ENCODE data around the gene CHAD.
"Not testable (repeated sequence)": the region's sequence is repeated elsewhere in the genome, so short reads cannot be mapped to it uniquely, and the experiment has no call there.

Gene CHAD

GRCh38 chr17:50457621-50458020, 11.1 kb downstream of the CHAD start:
- no peak for DNase-seq (ENCODE audit: low spot score)

GRCh38 chr17:50453901-50454300, 14.8 kb downstream of the CHAD start:
- DNase-seq (ENCODE audit: low spot score) = no peak

- peak; percentile 38 for DNase-seq (ENCODE audit: low spot score)
Measured at GRCh38 chr17:50452630-50453300, 15.9 kb downstream of the CHAD start.

GRCh38 chr17:50451943-50452629, 16.6 kb downstream of the CHAD start:
- no peak for DNase-seq (ENCODE audit: low spot score)

GRCh38 chr17:50448643-50449042, 20.0 kb downstream of the CHAD start:
- no peak for DNase-seq (ENCODE audit: low spot score)

- no peak for DNase-seq (ENCODE audit: low spot score)
Measured at GRCh38 chr17:50447870-50448595, 20.6 kb downstream of the CHAD start.

GRCh38 chr17:50445730-50446325, 22.9 kb downstream of the CHAD start:
- DNase-seq (ENCODE audit: low spot score) = no peak

GRCh38 chr17:50444841-50445715, 23.6 kb downstream of the CHAD start:
- DNase-seq (ENCODE audit: low spot score) = no peak

- DNase-seq (ENCODE audit: low spot score) = no peak
Measured at GRCh38 chr17:50443505-50443974, 25.1 kb downstream of the CHAD start.

GRCh38 chr17:50440838-50441829, 27.5 kb downstream of the CHAD start:
- DNase-seq (ENCODE audit: low spot score) = no peak

GRCh38 chr17:50440172-50440837, 28.4 kb downstream of the CHAD start:
- DNase-seq (ENCODE audit: low spot score) = no peak

- no peak for DNase-seq (ENCODE audit: low spot score)
Measured at GRCh38 chr17:50439008-50439407, 29.7 kb downstream of the CHAD start.

GRCh38 chr17:50437409-50437808, 31.3 kb downstream of the CHAD start:
- no peak for DNase-seq (ENCODE audit: low spot score)

- no peak for DNase-seq (ENCODE audit: low spot score)
Measured at GRCh38 chr17:50432125-50432762, 36.4 kb downstream of the CHAD start.

GRCh38 chr17:50430821-50431618, 37.7 kb downstream of the CHAD start:
- no peak for DNase-seq (ENCODE audit: low spot score)

GRCh38 chr17:50429793-50430192, 38.9 kb downstream of the CHAD start:
- DNase-seq (ENCODE audit: low spot score) = no peak

GRCh38 chr17:50428831-50429424, 39.8 kb downstream of the CHAD start:
- DNase-seq (ENCODE audit: low spot score) = no peak

GRCh38 chr17:50428126-50428525, 40.6 kb downstream of the CHAD start:
- not testable (repeated sequence) for DNase-seq (ENCODE audit: low spot score)

Data from germinal center (tissue), 1 donor.